NCI-H510A treated with DMSO at 0.1 percent for 48 hours (cell line): ENCODE results near the gene PRKCI.
"Not testable (repeated sequence)": the region's sequence is repeated elsewhere in the genome, so short reads cannot be mapped to it uniquely, and the experiment has no call there.

Source experiments
- DNase-seq: peaks from one replicate; lab custom pipeline; 2025; lab: John Stamatoyannopoulos, UW

The PRKCI gene

GRCh38 chr3:170221924-170222646 is at the start of gene PRKCI:
Gene PRKCI (plus strand): TSS chr3:170222424. CDS start chr3:170222670, 246 bp downstream.
- DNase-seq: peak; percentile 97

GRCh38 chr3:170178651-170179050 is 43.6 kb upstream of the PRKCI start:
- no peak for DNase-seq

- no peak for DNase-seq
Measured at GRCh38 chr3:170179432-170179831, 42.8 kb upstream of the PRKCI start.

GRCh38 chr3:170180079-170180907 is 41.9 kb upstream of the PRKCI start:
- DNase-seq: no peak

GRCh38 chr3:170180908-170181885 is 41.0 kb upstream of the PRKCI start, which contains the start of gene PHC3:
Gene PHC3 (minus strand): TSS chr3:170181733. CDS start chr3:170181715, 18 bp downstream.
- DNase-seq: peak; percentile 86

- no peak for DNase-seq
Measured at GRCh38 chr3:170189398-170190256, 32.6 kb upstream of the PRKCI start.

- DNase-seq: not testable (repeated sequence)
Measured at GRCh38 chr3:170195759-170196158, 26.5 kb upstream of the PRKCI start.

GRCh38 chr3:170196833-170197232 is 25.4 kb upstream of the PRKCI start:
- DNase-seq: no peak

GRCh38 chr3:170200987-170201386 is 21.2 kb upstream of the PRKCI start:
- no peak for DNase-seq

GRCh38 chr3:170201527-170201926 is 20.7 kb upstream of the PRKCI start:
- no peak for DNase-seq

- no peak for DNase-seq
Measured at GRCh38 chr3:170203457-170203856, 18.8 kb upstream of the PRKCI start.

GRCh38 chr3:170204023-170204472 is 18.2 kb upstream of the PRKCI start:
- DNase-seq: no peak

GRCh38 chr3:170204509-170204908 is 17.7 kb upstream of the PRKCI start:
- no peak for DNase-seq

GRCh38 chr3:170205302-170205701 is 16.9 kb upstream of the PRKCI start:
- DNase-seq: no peak

- not testable (repeated sequence) for DNase-seq
Measured at GRCh38 chr3:170206164-170206762, 16.0 kb upstream of the PRKCI start.

GRCh38 chr3:170207717-170208116 is 14.5 kb upstream of the PRKCI start:
- no peak for DNase-seq

GRCh38 chr3:170211668-170212067 is 10.6 kb upstream of the PRKCI start:
- DNase-seq: no peak

- DNase-seq: no peak
Measured at GRCh38 chr3:170219850-170220249, 2.4 kb upstream of the PRKCI start.

GRCh38 chr3:170220871-170221270 is 1.4 kb upstream of the PRKCI start:
- no peak for DNase-seq
